Loucy (cell line): ENCODE data around the gene TEX52.

Experiments used
- H2AFZ ChIP-seq: fragments of 200-600 bp; sonication (generic); 2 replicates; pipeline ENCODE4 v1.6.0; 2016; ENCODE audit warnings: antibody characterized with exemption, mild to moderate bottlenecking, low read length, moderate library complexity
- H3F3A ChIP-seq: fragments of 200-600 bp; 2 replicates; pipeline ENCODE4 v1.6.0; 2016; ENCODE audit warnings: antibody characterized with exemption, low read depth, mild to moderate bottlenecking
- H3K27me3 ChIP-seq: fragments of 200-600 bp; sonication (generic); 2 replicates; pipeline ENCODE4 v1.6.1; 2014; ENCODE audit warnings: low read length, mild to moderate bottlenecking; ENCODE audit not compliant: insufficient read depth, poor library complexity, severe bottlenecking
- H3K36me3 ChIP-seq: fragments of 200-600 bp; sonication (generic); 2 replicates; pipeline ENCODE4 v1.6.1; 2016; ENCODE audit warnings: low read length; ENCODE audit not compliant: insufficient read depth
- H3K4me1 ChIP-seq: fragments of 200-600 bp; sonication (generic); 2 replicates; pipeline ENCODE4 v1.5.1; 2014; ENCODE audit warnings: low read length, mild to moderate bottlenecking; ENCODE audit not compliant: insufficient read depth, poor library complexity, severe bottlenecking
- H3K4me2 ChIP-seq: fragments of 200-600 bp; sonication (generic); 2 replicates; pipeline ENCODE4 v1.6.0; 2014; ENCODE audit warnings: antibody characterized with exemption, low read length, low read depth, mild to moderate bottlenecking; ENCODE audit not compliant: poor library complexity, severe bottlenecking
- H3K4me3 ChIP-seq: fragments of 200-600 bp; sonication (generic); 2 replicates; pipeline ENCODE4 v1.5.1; 2014; ENCODE audit warnings: low read length, mild to moderate bottlenecking, mixed read lengths; ENCODE audit not compliant: poor library complexity, severe bottlenecking
- H3K79me2 ChIP-seq: fragments of 200-600 bp; sonication (generic); 2 replicates; pipeline ENCODE4 v1.6.1; 2014; ENCODE audit warnings: low read length; ENCODE audit not compliant: insufficient read depth
- H3K9ac ChIP-seq: fragments of 200-600 bp; sonication (generic); 2 replicates; pipeline ENCODE4 v1.6.0; 2014; ENCODE audit warnings: mild to moderate bottlenecking, low read depth, low read length, moderate library complexity; ENCODE audit not compliant: poor library complexity, severe bottlenecking
- H3K9me2 ChIP-seq: fragments of 200-600 bp; sonication (generic); replicated peaks from 2 replicates; pipeline ENCODE4 v1.6.1; 2016; ENCODE audit warnings: low read depth, low read length, mixed read lengths
- H3K9me3 ChIP-seq: fragments of 200-600 bp; sonication (generic); 2 replicates; pipeline ENCODE4 v1.6.1; 2014; ENCODE audit warnings: mild to moderate bottlenecking, antibody characterized with exemption, low read length, low read depth; ENCODE audit not compliant: insufficient read depth
- H4K20me1 ChIP-seq: fragments of 200-600 bp; sonication (generic); 2 replicates; pipeline ENCODE4 v1.6.0; 2014; ENCODE audit warnings: antibody characterized with exemption, low read length, mild to moderate bottlenecking; ENCODE audit not compliant: insufficient read depth, poor library complexity, severe bottlenecking
- EZH2phosphoT487 ChIP-seq: fragments of 200-600 bp; IDR thresholded peaks from 2 replicates; pipeline ENCODE4 v1.6.1; 2018; ENCODE audit warnings: antibody characterized with exemption, mild to moderate bottlenecking, moderate library complexity, borderline replicate concordance
- TF ChIP-seq, protein P1 (sequence below): fragments of 200-600 bp; sonication (generic); conservative IDR thresholded peaks from 2 replicates; pipeline ENCODE4 v1.5.1; 2014; ENCODE audit warnings: mild to moderate bottlenecking, antibody characterized with exemption, low read length

The TEX52 gene

GRCh38 chr12:2805143-2805520, 51.7 kb downstream of the TEX52 start:
- no peaks in the 10 kb centered on the region for H3K27me3 ChIP-seq
- peaks cover 49% of the 10 kb centered on the region; the same call in 1 of the 2 replicates for H3K36me3 ChIP-seq
- H3K9me2 ChIP-seq: no peaks in the 10 kb centered on the region
- 0 out of 2 replicates have a peak, but pooled peaks cover 3% of the 10 kb centered on the region for H3K79me2 ChIP-seq
- no peak overlapping the region for H3K4me2 ChIP-seq
- no peaks in the 10 kb centered on the region for H3F3A ChIP-seq
- no peak overlapping the region for H3K9ac ChIP-seq
- H3K4me1 ChIP-seq: no peaks in the 10 kb centered on the region
- no peak overlapping the region for H3K4me3 ChIP-seq
- no peak overlapping the region for H2AFZ ChIP-seq
- no peaks in the 10 kb centered on the region for H3K9me3 ChIP-seq
- TF ChIP-seq EZH2phosphoT487: no peak
- TF ChIP-seq, protein P1, sequence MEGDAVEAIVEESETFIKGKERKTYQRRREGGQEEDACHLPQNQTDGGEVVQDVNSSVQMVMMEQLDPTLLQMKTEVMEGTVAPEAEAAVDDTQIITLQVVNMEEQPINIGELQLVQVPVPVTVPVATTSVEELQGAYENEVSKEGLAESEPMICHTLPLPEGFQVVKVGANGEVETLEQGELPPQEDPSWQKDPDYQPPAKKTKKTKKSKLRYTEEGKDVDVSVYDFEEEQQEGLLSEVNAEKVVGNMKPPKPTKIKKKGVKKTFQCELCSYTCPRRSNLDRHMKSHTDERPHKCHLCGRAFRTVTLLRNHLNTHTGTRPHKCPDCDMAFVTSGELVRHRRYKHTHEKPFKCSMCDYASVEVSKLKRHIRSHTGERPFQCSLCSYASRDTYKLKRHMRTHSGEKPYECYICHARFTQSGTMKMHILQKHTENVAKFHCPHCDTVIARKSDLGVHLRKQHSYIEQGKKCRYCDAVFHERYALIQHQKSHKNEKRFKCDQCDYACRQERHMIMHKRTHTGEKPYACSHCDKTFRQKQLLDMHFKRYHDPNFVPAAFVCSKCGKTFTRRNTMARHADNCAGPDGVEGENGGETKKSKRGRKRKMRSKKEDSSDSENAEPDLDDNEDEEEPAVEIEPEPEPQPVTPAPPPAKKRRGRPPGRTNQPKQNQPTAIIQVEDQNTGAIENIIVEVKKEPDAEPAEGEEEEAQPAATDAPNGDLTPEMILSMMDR: no peak
- H4K20me1 ChIP-seq: no peaks in the 10 kb centered on the region

DNA sequence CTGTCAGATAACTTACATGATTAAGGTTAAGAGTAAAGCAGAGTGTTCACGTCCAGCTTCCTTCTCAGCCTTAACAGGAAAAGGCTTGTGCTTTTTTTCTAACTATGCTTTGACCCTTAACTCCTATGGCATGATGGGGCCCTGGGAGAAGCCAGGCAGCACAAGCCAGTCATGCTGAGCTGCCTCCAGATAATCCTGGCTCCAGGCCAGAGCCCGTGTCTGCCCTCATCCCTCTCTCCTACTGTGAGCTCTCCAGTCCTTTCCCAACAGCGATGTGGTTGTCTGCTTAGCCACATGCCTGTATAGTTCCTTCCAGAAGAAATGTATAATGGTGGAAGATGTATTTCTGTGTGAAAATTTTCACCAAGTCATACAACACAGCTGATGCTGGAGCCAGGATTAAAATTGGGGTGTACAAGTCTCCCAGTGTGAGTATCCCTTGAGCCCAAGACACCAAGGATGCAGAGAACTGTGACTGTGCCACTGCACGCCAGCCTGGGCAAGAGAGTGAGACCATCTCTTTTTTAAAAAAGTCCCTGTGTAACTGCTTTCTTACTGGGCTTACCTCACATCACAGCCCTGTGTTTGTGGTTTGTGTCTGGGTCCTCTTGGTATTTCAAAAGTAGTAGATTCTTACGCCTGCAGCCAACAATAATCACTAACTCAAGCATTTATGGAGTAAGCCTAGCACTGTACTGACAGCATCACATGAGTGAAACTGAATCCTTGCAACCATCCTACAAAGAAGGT, 52.3 kb downstream of the TEX52 start:
- Histone ChIP-seq H3K4me3 (no peak overlapping the region), H3K9ac (no peak overlapping the region), H3K9me2 (no peaks in the 10 kb centered on the region), H3K36me3 (peaks cover 55% of the 10 kb centered on the region; the same call in 1 of the 2 replicates), H3K79me2 (0 out of 2 replicates have a peak, but pooled peaks cover 3% of the 10 kb centered on the region), H3F3A (no peaks in the 10 kb centered on the region), H4K20me1 (no peaks in the 10 kb centered on the region), H3K4me2 (no peak overlapping the region), H3K27me3 (no peaks in the 10 kb centered on the region), H3K4me1 (no peaks in the 10 kb centered on the region), H3K9me3 (no peaks in the 10 kb centered on the region), H2AFZ (no peak overlapping the region)
- TF ChIP-seq, protein P1: no peak
- TF ChIP-seq EZH2phosphoT487: no peak

GRCh38 chr12:2803635-2804392, 53.0 kb downstream of the TEX52 start:
- Histone ChIP-seq H3K9me2 (no peaks in the 10 kb centered on the region), H3K79me2 (0 out of 2 replicates have a peak, but pooled peaks cover 3% of the 10 kb centered on the region), H3K4me1 (no peaks in the 10 kb centered on the region), H3K4me2 (no peak overlapping the region), H3K9ac (no peak overlapping the region), H2AFZ (no peak overlapping the region), H3K36me3 (peaks cover 62% of the 10 kb centered on the region; the same call in 1 of the 2 replicates), H3F3A (no peaks in the 10 kb centered on the region), H3K27me3 (no peaks in the 10 kb centered on the region), H4K20me1 (no peaks in the 10 kb centered on the region), H3K9me3 (no peaks in the 10 kb centered on the region), H3K4me3 (no peak overlapping the region)
- TF ChIP-seq, protein P1: no peak
- no peak for TF ChIP-seq EZH2phosphoT487
